SU-DHL-6 (cell line): Measurements from ENCODE around the gene ENOX1.

Source experiments
- H2AFZ ChIP-seq: fragments of 200-600 bp; sonication (generic); 2 replicates; pipeline ENCODE4 v1.6.1; 2014; ENCODE audit warnings: low read depth, mild to moderate bottlenecking, moderate library complexity, mixed read lengths, antibody characterized with exemption, low read length; ENCODE audit not compliant: severe bottlenecking
- H3F3A ChIP-seq: fragments of 200-600 bp; shearing (Covaris generic); 2 replicates; pipeline ENCODE4 v1.6.0; 2016; ENCODE audit warnings: antibody characterized with exemption, mild to moderate bottlenecking; ENCODE audit not compliant: insufficient read depth
- H3K27ac ChIP-seq: fragments of 200-600 bp; sonication (generic); 2 replicates; pipeline ENCODE4 v1.5.1; 2016; ENCODE audit warnings: low read depth, mild to moderate bottlenecking, low read length, moderate library complexity, mixed read lengths
- H3K27me3 ChIP-seq: fragments of 200-600 bp; sonication (generic), shearing (Covaris generic); 2 replicates; pipeline ENCODE4 v1.6.0; 2014; ENCODE audit warnings: mild to moderate bottlenecking, low read length
- H3K36me3 ChIP-seq: fragments of 200-600 bp; sonication (generic); 2 replicates; pipeline ENCODE4 v1.6.1; 2014; ENCODE audit warnings: mild to moderate bottlenecking, low read length, mixed read lengths
- H3K4me2 ChIP-seq: fragments of 300-600, 200-600 bp; shearing (Covaris generic), sonication (generic); 2 replicates; pipeline ENCODE4 v1.6.0; 2014; ENCODE audit warnings: low read length, low read depth, mild to moderate bottlenecking; ENCODE audit not compliant: poor library complexity, severe bottlenecking
- H3K4me3 ChIP-seq: fragments of 200-600 bp; sonication (generic); 2 replicates; pipeline ENCODE4 v1.5.1; 2014; ENCODE audit warnings: antibody characterized with exemption, low read length, mild to moderate bottlenecking, mixed read lengths; ENCODE audit not compliant: insufficient read depth, poor library complexity, severe bottlenecking
- H3K79me2 ChIP-seq: fragments of 200-600 bp; sonication (generic); 2 replicates; pipeline ENCODE4 v1.6.1; 2014; ENCODE audit warnings: mild to moderate bottlenecking, low read length, moderate library complexity; ENCODE audit not compliant: insufficient read depth
- H3K9ac ChIP-seq: fragments of 200-600 bp; sonication (generic); 2 replicates; pipeline ENCODE4 v1.7.0; 2014; ENCODE audit warnings: mild to moderate bottlenecking, low read length
- H3K9me2 ChIP-seq: fragments of 200-600 bp; sonication (generic); replicated peaks from 2 replicates; pipeline ENCODE4 v1.6.1; 2014; ENCODE audit warnings: low read length; ENCODE audit not compliant: insufficient read depth
- H3K9me3 ChIP-seq: fragments of 200-600 bp; sonication (generic); 2 replicates; pipeline ENCODE4 v1.6.1; 2014; ENCODE audit warnings: low read length, mixed read lengths; ENCODE audit not compliant: insufficient read depth
- H4K20me1 ChIP-seq: fragments of 200-600 bp; sonication (generic); 2 replicates; pipeline ENCODE4 v1.6.1; 2014; ENCODE audit warnings: low read depth, mild to moderate bottlenecking, antibody characterized with exemption, low read length, moderate library complexity, mixed read lengths
- EZH2phosphoT487 ChIP-seq: fragments of 200-600 bp; sonication (generic), shearing (Covaris generic); conservative IDR thresholded peaks from 2 replicates; pipeline ENCODE4 v1.6.1; 2018; ENCODE audit warnings: mild to moderate bottlenecking, antibody characterized with exemption, low read length, moderate library complexity, mixed read lengths
- TF ChIP-seq, protein P1 (sequence below): fragments of 200-600 bp; sonication (generic); IDR thresholded peaks from one replicate; pipeline ENCODE4 v1.5.1; 2017; ENCODE audit warnings: antibody characterized with exemption, mild to moderate bottlenecking, low read length, moderate library complexity; ENCODE audit not compliant: insufficient read depth, poor library complexity, severe bottlenecking

Gene ENOX1

GRCh38 chr13:43278127-43278526, 508.6 kb downstream of the ENOX1 start:
- H3K27me3 ChIP-seq, result no peaks in the 10 kb centered on the region
- H3F3A ChIP-seq, result no peaks in the 10 kb centered on the region
- no peaks in the 10 kb centered on the region for H3K36me3 ChIP-seq
- H3K9me2 ChIP-seq, result no peaks in the 10 kb centered on the region
- no peak overlapping the region for H3K4me2 ChIP-seq
- H3K4me3 ChIP-seq, result no peak overlapping the region
- no peaks in the 10 kb centered on the region for H4K20me1 ChIP-seq
- H3K27ac ChIP-seq, result no peak overlapping the region
- H3K9me3 ChIP-seq, result no peaks in the 10 kb centered on the region
- H3K79me2 ChIP-seq, result no peaks in the 10 kb centered on the region
- TF ChIP-seq, protein P1, sequence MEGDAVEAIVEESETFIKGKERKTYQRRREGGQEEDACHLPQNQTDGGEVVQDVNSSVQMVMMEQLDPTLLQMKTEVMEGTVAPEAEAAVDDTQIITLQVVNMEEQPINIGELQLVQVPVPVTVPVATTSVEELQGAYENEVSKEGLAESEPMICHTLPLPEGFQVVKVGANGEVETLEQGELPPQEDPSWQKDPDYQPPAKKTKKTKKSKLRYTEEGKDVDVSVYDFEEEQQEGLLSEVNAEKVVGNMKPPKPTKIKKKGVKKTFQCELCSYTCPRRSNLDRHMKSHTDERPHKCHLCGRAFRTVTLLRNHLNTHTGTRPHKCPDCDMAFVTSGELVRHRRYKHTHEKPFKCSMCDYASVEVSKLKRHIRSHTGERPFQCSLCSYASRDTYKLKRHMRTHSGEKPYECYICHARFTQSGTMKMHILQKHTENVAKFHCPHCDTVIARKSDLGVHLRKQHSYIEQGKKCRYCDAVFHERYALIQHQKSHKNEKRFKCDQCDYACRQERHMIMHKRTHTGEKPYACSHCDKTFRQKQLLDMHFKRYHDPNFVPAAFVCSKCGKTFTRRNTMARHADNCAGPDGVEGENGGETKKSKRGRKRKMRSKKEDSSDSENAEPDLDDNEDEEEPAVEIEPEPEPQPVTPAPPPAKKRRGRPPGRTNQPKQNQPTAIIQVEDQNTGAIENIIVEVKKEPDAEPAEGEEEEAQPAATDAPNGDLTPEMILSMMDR, result no peak
- TF ChIP-seq EZH2phosphoT487, result no peak
- no peak overlapping the region for H2AFZ ChIP-seq
- H3K9ac ChIP-seq, result no peak overlapping the region

DNA sequence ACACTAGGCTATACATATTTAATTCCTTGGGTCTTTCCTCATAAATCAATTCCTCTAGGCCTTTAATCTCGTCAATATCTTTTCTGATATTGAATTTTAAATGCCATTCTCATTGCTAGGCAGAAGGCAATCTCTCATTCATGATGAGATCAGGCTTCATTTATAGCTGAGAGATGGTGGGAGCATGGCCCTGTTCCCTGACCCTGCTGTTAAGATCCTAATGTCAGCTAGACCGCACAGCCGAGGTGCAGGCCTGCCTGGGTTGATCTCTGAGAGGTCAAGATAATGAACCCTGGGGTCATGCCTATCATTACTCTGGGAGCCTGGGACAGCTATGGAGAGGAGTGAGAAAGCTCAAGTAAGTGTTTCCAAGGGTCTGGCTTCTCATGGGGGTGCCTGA, 509.6 kb downstream of the ENOX1 start:
- H3K4me3 ChIP-seq, result no peak overlapping the region
- no peaks in the 10 kb centered on the region for H3F3A ChIP-seq
- H4K20me1 ChIP-seq, result no peaks in the 10 kb centered on the region
- H3K36me3 ChIP-seq, result no peaks in the 10 kb centered on the region
- H3K9me2 ChIP-seq, result no peaks in the 10 kb centered on the region
- no peak overlapping the region for H3K4me2 ChIP-seq
- no peaks in the 10 kb centered on the region for H3K9me3 ChIP-seq
- TF ChIP-seq, protein P1, result no peak
- no peak for TF ChIP-seq EZH2phosphoT487
- H3K27ac ChIP-seq, result no peak overlapping the region
- H2AFZ ChIP-seq, result no peak overlapping the region
- no peaks in the 10 kb centered on the region for H3K27me3 ChIP-seq
- H3K79me2 ChIP-seq, result no peaks in the 10 kb centered on the region
- no peak overlapping the region for H3K9ac ChIP-seq

DNA sequence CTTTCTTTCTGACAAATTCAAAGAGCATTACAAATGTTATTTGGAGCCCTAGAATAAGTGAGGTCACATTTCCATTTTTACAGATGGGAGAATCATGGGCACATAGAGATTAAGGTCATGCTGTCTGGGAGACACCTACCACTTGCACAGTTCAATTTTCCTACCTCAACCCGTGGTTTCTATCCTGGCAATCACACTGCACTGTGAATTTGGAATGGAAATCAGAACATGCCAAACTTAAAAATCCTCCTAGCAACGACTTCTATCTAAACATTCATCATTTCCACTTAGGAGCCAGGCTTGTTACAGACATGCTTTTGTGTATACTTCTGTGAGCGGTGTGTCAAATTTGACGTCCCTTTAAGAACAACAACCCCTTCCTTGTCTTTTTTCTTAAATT, 511.9 kb downstream of the ENOX1 start:
- no peaks in the 10 kb centered on the region for H4K20me1 ChIP-seq
- no peaks in the 10 kb centered on the region for H3K27me3 ChIP-seq
- H2AFZ ChIP-seq, result no peak overlapping the region
- no peak overlapping the region for H3K27ac ChIP-seq
- H3K4me2 ChIP-seq, result no peak overlapping the region
- H3K4me3 ChIP-seq, result no peak overlapping the region
- no peaks in the 10 kb centered on the region for H3F3A ChIP-seq
- H3K79me2 ChIP-seq, result no peaks in the 10 kb centered on the region
- no peaks in the 10 kb centered on the region for H3K9me2 ChIP-seq
- no peaks in the 10 kb centered on the region for H3K36me3 ChIP-seq
- no peak for TF ChIP-seq EZH2phosphoT487
- TF ChIP-seq, protein P1, result no peak
- no peaks in the 10 kb centered on the region for H3K9me3 ChIP-seq
- no peak overlapping the region for H3K9ac ChIP-seq
